Tibial artery (tissue), 4 donors: ENCODE data around the gene CFAP299.

Experiments
- DNase-seq, 2 donors: peaks; one replicate each; pipeline ENCODE4 v3.0.0-alpha.2; 2019
- H3K27ac ChIP-seq, 2 donors: fragments of 200-600 bp; sonication (generic) in 1 of 2; 1 replicate in 1 of 2; 2 replicates in 1 of 2; pipeline ENCODE4 v1.5.1; 2018 to 2019; ENCODE audit warnings: mild to moderate bottlenecking in 1 of 2
- H3K27me3 ChIP-seq, 2 donors: fragments of 200-600 bp; sonication (generic) in 1 of 2; one replicate each; pipeline versions ENCODE4 v1.5.1 to v1.6.0; 2016 to 2019
- H3K36me3 ChIP-seq, 3 donors: fragments of 200-600 bp; sonication (generic) in 2 of 3; one replicate each; pipeline ENCODE4 v1.5.1; 2016 to 2019; ENCODE audit warnings: mild to moderate bottlenecking in 2 of 3
- H3K4me1 ChIP-seq, 4 donors: fragments of 200-600 bp; sonication (generic) in 2 of 4; 1 replicate in 3 of 4; 2 replicates in 1 of 4; pipeline ENCODE4 v1.5.1; 2016 to 2019
- H3K4me3 ChIP-seq, 2 donors: fragments of 200-600 bp; sonication (generic) in 1 of 2; 1 replicate in 1 of 2; 2 replicates in 1 of 2; pipeline ENCODE4 v1.5.1; 2018 to 2019; ENCODE audit warnings: mild to moderate bottlenecking in 2 of 2
- H3K9me3 ChIP-seq, 3 donors: fragments of 200-600 bp; sonication (generic) in 1 of 3; one replicate each; pipeline ENCODE4 v1.5.1; 2016 to 2019
- intact Hi-C: fragments of 100-400 bp; cut with DNase I; formaldehyde crosslinking; loops from one replicate; pipeline ENCODE4 v1.15.0; 2023; ENCODE audit warnings: low total_unique reads
- TF ChIP-seq, protein P1 (sequence below), 2 experiments: fragments of 200-600 bp in 1 of 2; fragments of 450-650 bp in 1 of 2; IDR thresholded peaks; one replicate each; pipeline ENCODE4 v1.5.1; 2017 to 2019; ENCODE audit warnings: antibody characterized with exemption in 2 of 2, mild to moderate bottlenecking in 1 of 2, moderate library complexity in 1 of 2

The CFAP299 gene

DNA sequence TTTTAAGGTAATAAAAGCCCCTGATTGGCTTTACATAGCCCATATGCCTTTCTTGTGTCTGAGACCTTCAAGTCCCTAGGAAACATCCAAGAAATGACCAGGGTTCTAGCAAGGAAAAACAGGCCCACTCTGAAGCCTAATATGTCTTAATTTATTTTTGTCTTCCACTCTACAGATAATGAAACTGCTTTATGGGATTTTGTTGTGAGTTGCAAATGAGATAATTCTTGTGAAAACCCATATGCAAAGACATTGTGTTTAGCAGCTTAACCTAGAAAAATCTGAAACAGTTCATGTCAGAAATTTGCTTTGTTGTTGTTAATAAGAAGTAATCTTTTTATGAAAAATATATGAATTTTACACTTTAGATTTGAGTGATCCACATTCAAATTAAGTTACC is 504.3 kb downstream of the CFAP299 start:
- no peaks in the 10 kb centered on the region for H3K27me3 ChIP-seq
- intact Hi-C loops: no loop called here
- no peak overlapping the region for H3K4me3 ChIP-seq
- no peak overlapping the region for H3K27ac ChIP-seq
- H3K4me1 ChIP-seq: no peaks in the 10 kb centered on the region
- H3K9me3 ChIP-seq: no peaks in the 10 kb centered on the region
- TF ChIP-seq, protein P1, sequence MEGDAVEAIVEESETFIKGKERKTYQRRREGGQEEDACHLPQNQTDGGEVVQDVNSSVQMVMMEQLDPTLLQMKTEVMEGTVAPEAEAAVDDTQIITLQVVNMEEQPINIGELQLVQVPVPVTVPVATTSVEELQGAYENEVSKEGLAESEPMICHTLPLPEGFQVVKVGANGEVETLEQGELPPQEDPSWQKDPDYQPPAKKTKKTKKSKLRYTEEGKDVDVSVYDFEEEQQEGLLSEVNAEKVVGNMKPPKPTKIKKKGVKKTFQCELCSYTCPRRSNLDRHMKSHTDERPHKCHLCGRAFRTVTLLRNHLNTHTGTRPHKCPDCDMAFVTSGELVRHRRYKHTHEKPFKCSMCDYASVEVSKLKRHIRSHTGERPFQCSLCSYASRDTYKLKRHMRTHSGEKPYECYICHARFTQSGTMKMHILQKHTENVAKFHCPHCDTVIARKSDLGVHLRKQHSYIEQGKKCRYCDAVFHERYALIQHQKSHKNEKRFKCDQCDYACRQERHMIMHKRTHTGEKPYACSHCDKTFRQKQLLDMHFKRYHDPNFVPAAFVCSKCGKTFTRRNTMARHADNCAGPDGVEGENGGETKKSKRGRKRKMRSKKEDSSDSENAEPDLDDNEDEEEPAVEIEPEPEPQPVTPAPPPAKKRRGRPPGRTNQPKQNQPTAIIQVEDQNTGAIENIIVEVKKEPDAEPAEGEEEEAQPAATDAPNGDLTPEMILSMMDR (IDR thresholded peaks at IDR 0.05): no peak
- H3K36me3 ChIP-seq: no peaks in the 10 kb centered on the region
- no peak for DNase-seq

GRCh38 chr4:80840396-80840795 is 504.9 kb downstream of the CFAP299 start:
- no peaks in the 10 kb centered on the region for H3K36me3 ChIP-seq
- no peaks in the 10 kb centered on the region for H3K27me3 ChIP-seq
- H3K4me1 ChIP-seq: no peaks in the 10 kb centered on the region
- TF ChIP-seq, protein P1 (IDR thresholded peaks at IDR 0.05): no peak
- DNase-seq: no peak
- H3K4me3 ChIP-seq: no peak overlapping the region
- H3K27ac ChIP-seq: no peak overlapping the region
- H3K9me3 ChIP-seq: no peaks in the 10 kb centered on the region
- intact Hi-C loops: no loop called here

GRCh38 chr4:80841587-80842281 is 506.2 kb downstream of the CFAP299 start:
- intact Hi-C loops: no loop called here
- no peak for DNase-seq
- H3K36me3 ChIP-seq: no peaks in the 10 kb centered on the region
- H3K9me3 ChIP-seq: no peaks in the 10 kb centered on the region
- H3K27me3 ChIP-seq: no peaks in the 10 kb centered on the region
- no peaks in the 10 kb centered on the region for H3K4me1 ChIP-seq
- H3K27ac ChIP-seq: no peak overlapping the region
- TF ChIP-seq, protein P1 (IDR thresholded peaks at IDR 0.05): no peak
- no peak overlapping the region for H3K4me3 ChIP-seq

GRCh38 chr4:80846210-80846609 is 510.7 kb downstream of the CFAP299 start:
- Histone ChIP-seq H3K27ac (no peak overlapping the region), H3K36me3 (no peaks in the 10 kb centered on the region), H3K4me3 (no peak overlapping the region), H3K4me1 (no peaks in the 10 kb centered on the region), H3K9me3 (no peaks in the 10 kb centered on the region), H3K27me3 (no peaks in the 10 kb centered on the region)
- TF ChIP-seq, protein P1 (IDR thresholded peaks at IDR 0.05): no peak
- no peak for DNase-seq
- intact Hi-C loops: no loop called here

GRCh38 chr4:80852061-80852460 is 516.5 kb downstream of the CFAP299 start:
- Histone ChIP-seq H3K9me3 (no peaks in the 10 kb centered on the region), H3K4me3 (no peak overlapping the region), H3K36me3 (no peaks in the 10 kb centered on the region), H3K4me1 (no peaks in the 10 kb centered on the region), H3K27ac (no peak overlapping the region), H3K27me3 (no peaks in the 10 kb centered on the region)
- no peak for DNase-seq
- intact Hi-C loops: no loop called here
- TF ChIP-seq, protein P1 (IDR thresholded peaks at IDR 0.05): no peak

- H3K4me3 ChIP-seq: no peak overlapping the region
- H3K9me3 ChIP-seq: no peaks in the 10 kb centered on the region
- H3K27ac ChIP-seq: no peak overlapping the region
- DNase-seq: no peak
- H3K27me3 ChIP-seq: no peaks in the 10 kb centered on the region
- intact Hi-C loops: no loop called here
- H3K4me1 ChIP-seq: no peaks in the 10 kb centered on the region
- H3K36me3 ChIP-seq: no peaks in the 10 kb centered on the region
- TF ChIP-seq, protein P1 (IDR thresholded peaks at IDR 0.05): no peak
These were observed 538.0 kb downstream of the CFAP299 start for GRCh38 chr4:80873571-80873970.
